Hepatocyte (in vitro differentiated cells): ENCODE measurements around the gene MGAT5. TPM values are rescaled to one million over a fixed set of nuclear protein-coding genes. Genes with fewer than 3 reads are reported as not detected.

Experiments used
- DNase-seq: peaks from one replicate; pipeline ENCODE4 v3.0.0-alpha.2; 2016; ENCODE audit warnings: low spot score
- H2AFZ ChIP-seq: fragments of 200-600 bp; sonication (generic); 2 replicates; pipeline ENCODE4 v1.6.0; 2016; ENCODE audit warnings: antibody characterized with exemption, mild to moderate bottlenecking
- H3K27ac ChIP-seq: fragments of 200-600 bp; sonication (generic); 2 replicates; pipeline ENCODE4 v1.5.1; 2016; ENCODE audit warnings: mild to moderate bottlenecking
- H3K27me3 ChIP-seq: fragments of 200-600 bp; sonication (generic); 2 replicates; pipeline ENCODE4 v1.6.1; 2016
- H3K36me3 ChIP-seq: fragments of 200-600 bp; sonication (generic); replicated peaks from 2 replicates; pipeline ENCODE4 v1.5.1; 2016; ENCODE audit warnings: low read depth; ENCODE audit not compliant: insufficient read depth
- H3K4me1 ChIP-seq: fragments of 200-600 bp; sonication (generic); 2 replicates; pipeline ENCODE4 v1.5.1; 2016; ENCODE audit warnings: mild to moderate bottlenecking, moderate library complexity; ENCODE audit not compliant: insufficient read depth
- H3K4me2 ChIP-seq: fragments of 200-600 bp; sonication (generic); 2 replicates; pipeline ENCODE4 v1.6.0; 2016
- H3K4me3 ChIP-seq: fragments of 200-600 bp; sonication (generic); 2 replicates; pipeline ENCODE4 v1.5.1; 2016; ENCODE audit warnings: mild to moderate bottlenecking
- H3K79me2 ChIP-seq: fragments of 200-600 bp; sonication (generic); 2 replicates; pipeline ENCODE4 v1.6.0; 2017; ENCODE audit warnings: mild to moderate bottlenecking
- H3K9me2 ChIP-seq: fragments of 200-600 bp; sonication (generic); replicated peaks from 2 replicates; pipeline ENCODE4 v1.6.0; 2017; ENCODE audit warnings: mild to moderate bottlenecking; ENCODE audit not compliant: insufficient read depth
- H3K9me3 ChIP-seq: fragments of 200-600 bp; sonication (generic); 2 replicates; pipeline ENCODE4 v1.5.1; 2016; ENCODE audit warnings: low read depth, mild to moderate bottlenecking
- H4K20me1 ChIP-seq: fragments of 200-600 bp; sonication (generic); 2 replicates; pipeline ENCODE4 v1.6.0; 2016; ENCODE audit warnings: mild to moderate bottlenecking; ENCODE audit not compliant: insufficient read depth, poor library complexity, severe bottlenecking
- EZH2 ChIP-seq: fragments of 200-600 bp; sonication (generic); IDR thresholded peaks from 2 replicates; pipeline ENCODE4 v1.6.1; 2016; ENCODE audit warnings: antibody characterized with exemption, mild to moderate bottlenecking, borderline replicate concordance
- EZH2phosphoT487 ChIP-seq: fragments of 200-600 bp; sonication (generic); IDR thresholded peaks from one replicate; pipeline ENCODE4 v1.6.1; 2018; ENCODE audit warnings: antibody characterized with exemption, mild to moderate bottlenecking, low read depth, moderate library complexity; ENCODE audit not compliant: unreplicated experiment, severe bottlenecking
- whole genome bisulfite sequencing: methylation state at CpG from one replicate; pipeline ENCODE4 v1.1.6; 2016; ENCODE audit warnings: low lambda C conversion rate; ENCODE audit errors: missing lambda C conversion rate; 5-methylcytosine and 5-hydroxymethylcytosine counted together
- polyA plus RNA-seq: library from polyadenylated mRNA; unstranded; fragments of >200 nt; fragmentation: Nextera tagmentation; extraction: Ambion mirVana; gene quantifications from 2 replicates; pipeline ENCODE4 v1.2.1, GENCODE V29; 2016
- total RNA-seq: library from RNA; depleted of rRNA; stranded (reverse); fragments of >200 nt; gene quantifications from 2 replicates; pipeline ENCODE4 v1.2.3, GENCODE V29; 2014
- TF ChIP-seq, protein P1 (sequence below): fragments of 200-600 bp; sonication (generic); IDR thresholded peaks from 2 replicates; pipeline ENCODE4 v1.5.1; 2016; ENCODE audit warnings: antibody characterized with exemption, mild to moderate bottlenecking; ENCODE audit not compliant: poor library complexity

The MGAT5 gene
- total and polyA plus RNA-seq, 2 experiments from 2014 or later: 9.1 to 30.2 TPM

GRCh38 chr2:134454426-134454825 is 200.6 kb downstream of the MGAT5 start:
- Histone ChIP-seq H3K36me3 (no peaks in the 10 kb centered on the region), H3K79me2 (no peaks in the 10 kb centered on the region), H3K27ac (no peak overlapping the region), H3K9me2 (no peaks in the 10 kb centered on the region), H3K4me2 (no peak overlapping the region), H3K9me3 (no peaks in the 10 kb centered on the region), H2AFZ (no peak overlapping the region), H3K4me3 (no peak overlapping the region), H3K4me1 (no peaks in the 10 kb centered on the region), H4K20me1 (no peaks in the 10 kb centered on the region), H3K27me3 (no peaks in the 10 kb centered on the region)
- WGBS: 81% methylated on average over 8 of the region's 8 CpGs
- no peak for DNase-seq
- TF ChIP-seq, protein P1, sequence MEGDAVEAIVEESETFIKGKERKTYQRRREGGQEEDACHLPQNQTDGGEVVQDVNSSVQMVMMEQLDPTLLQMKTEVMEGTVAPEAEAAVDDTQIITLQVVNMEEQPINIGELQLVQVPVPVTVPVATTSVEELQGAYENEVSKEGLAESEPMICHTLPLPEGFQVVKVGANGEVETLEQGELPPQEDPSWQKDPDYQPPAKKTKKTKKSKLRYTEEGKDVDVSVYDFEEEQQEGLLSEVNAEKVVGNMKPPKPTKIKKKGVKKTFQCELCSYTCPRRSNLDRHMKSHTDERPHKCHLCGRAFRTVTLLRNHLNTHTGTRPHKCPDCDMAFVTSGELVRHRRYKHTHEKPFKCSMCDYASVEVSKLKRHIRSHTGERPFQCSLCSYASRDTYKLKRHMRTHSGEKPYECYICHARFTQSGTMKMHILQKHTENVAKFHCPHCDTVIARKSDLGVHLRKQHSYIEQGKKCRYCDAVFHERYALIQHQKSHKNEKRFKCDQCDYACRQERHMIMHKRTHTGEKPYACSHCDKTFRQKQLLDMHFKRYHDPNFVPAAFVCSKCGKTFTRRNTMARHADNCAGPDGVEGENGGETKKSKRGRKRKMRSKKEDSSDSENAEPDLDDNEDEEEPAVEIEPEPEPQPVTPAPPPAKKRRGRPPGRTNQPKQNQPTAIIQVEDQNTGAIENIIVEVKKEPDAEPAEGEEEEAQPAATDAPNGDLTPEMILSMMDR: no peak
- TF ChIP-seq EZH2phosphoT487: no peak
- TF ChIP-seq EZH2: no peak

DNA sequence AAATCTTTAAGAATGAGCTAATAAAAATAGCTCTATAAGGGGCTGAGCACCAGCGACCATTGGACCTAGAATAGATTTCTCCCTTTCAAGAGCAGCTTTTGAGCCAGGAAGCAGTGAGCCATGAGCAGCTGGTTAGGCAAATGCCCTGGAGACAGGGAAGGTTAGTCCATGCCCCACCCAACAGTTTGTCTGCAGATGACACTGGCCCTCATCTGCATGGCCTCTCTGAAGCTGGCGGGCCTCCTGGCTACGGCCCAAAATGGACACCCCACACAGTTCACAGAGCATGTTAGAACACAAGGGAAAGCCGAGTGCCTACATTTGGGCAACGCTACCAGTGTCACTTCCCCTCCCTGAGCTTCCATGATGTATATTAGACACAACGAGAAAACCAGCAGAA is 201.1 kb downstream of the MGAT5 start:
- no peak overlapping the region for H3K27ac ChIP-seq
- no peaks in the 10 kb centered on the region for H3K4me1 ChIP-seq
- WGBS: 91% methylated on average over 6 of the region's 6 CpGs
- no peak overlapping the region for H3K4me3 ChIP-seq
- no peaks in the 10 kb centered on the region for H3K79me2 ChIP-seq
- H4K20me1 ChIP-seq: no peaks in the 10 kb centered on the region
- no peaks in the 10 kb centered on the region for H3K27me3 ChIP-seq
- H3K9me3 ChIP-seq: no peaks in the 10 kb centered on the region
- no peaks in the 10 kb centered on the region for H3K36me3 ChIP-seq
- TF ChIP-seq EZH2 (no peak), EZH2phosphoT487 (no peak)
- no peak for DNase-seq
- H3K4me2 ChIP-seq: no peak overlapping the region
- H2AFZ ChIP-seq: no peak overlapping the region
- no peaks in the 10 kb centered on the region for H3K9me2 ChIP-seq

DNA sequence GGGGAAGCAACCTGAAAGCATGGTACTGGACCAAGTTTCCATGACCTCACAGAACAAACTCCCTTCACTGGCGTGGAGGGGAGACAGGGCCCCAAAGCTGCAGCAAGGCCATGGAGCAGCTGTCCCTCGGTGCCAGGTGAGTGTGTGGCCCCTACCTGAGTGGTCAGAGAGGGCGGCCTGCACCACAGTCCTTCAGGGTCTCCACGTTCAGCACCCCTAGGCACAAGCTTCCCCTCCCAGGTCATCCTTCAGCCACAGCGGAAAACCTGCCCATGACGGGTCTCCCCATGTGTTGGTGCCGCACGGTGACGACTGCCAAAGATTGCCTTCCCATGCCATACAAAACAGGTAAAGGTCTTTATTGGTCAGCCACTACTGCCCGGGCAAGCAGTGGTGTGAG is 201.6 kb downstream of the MGAT5 start:
- 92% methylated on average over 10 of the region's 10 CpGs for WGBS
- H3K27ac ChIP-seq: no peak overlapping the region
- no peaks in the 10 kb centered on the region for H3K36me3 ChIP-seq

GRCh38 chr2:134457353-134457752 is 203.5 kb downstream of the MGAT5 start:
- no peaks in the 10 kb centered on the region for H3K36me3 ChIP-seq
- TF ChIP-seq, protein P1: no peak
- TF ChIP-seq EZH2phosphoT487 (no peak), EZH2 (no peak)
- H4K20me1 ChIP-seq: no peaks in the 10 kb centered on the region
- H3K4me1 ChIP-seq: no peaks in the 10 kb centered on the region
- H3K27me3 ChIP-seq: no peaks in the 10 kb centered on the region
- 98% methylated on average over 7 of the region's 7 CpGs for WGBS
- H3K9me2 ChIP-seq: no peaks in the 10 kb centered on the region
- no peaks in the 10 kb centered on the region for H3K79me2 ChIP-seq
- H3K4me3 ChIP-seq: no peak overlapping the region
- no peak for DNase-seq
- H2AFZ ChIP-seq: no peak overlapping the region
- H3K27ac ChIP-seq: no peak overlapping the region
- no peaks in the 10 kb centered on the region for H3K9me3 ChIP-seq
- H3K4me2 ChIP-seq: no peak overlapping the region

More for the DNA sequence above, 201.6 kb downstream of the MGAT5 start:
- H3K79me2 ChIP-seq: no peaks in the 10 kb centered on the region
- H3K9me2 ChIP-seq: no peaks in the 10 kb centered on the region
- TF ChIP-seq EZH2phosphoT487: no peak
- TF ChIP-seq EZH2: no peak
- TF ChIP-seq, protein P1: no peak
- H4K20me1 ChIP-seq: no peaks in the 10 kb centered on the region
- no peak overlapping the region for H2AFZ ChIP-seq
- no peaks in the 10 kb centered on the region for H3K9me3 ChIP-seq
- no peaks in the 10 kb centered on the region for H3K27me3 ChIP-seq
- H3K4me2 ChIP-seq: no peak overlapping the region
- H3K4me3 ChIP-seq: no peak overlapping the region
- H3K4me1 ChIP-seq: no peaks in the 10 kb centered on the region
- no peak for DNase-seq
